AG04450 (cell line): Measurements from ENCODE around the gene SPEF1. TPM values are rescaled to one million over a fixed set of nuclear protein-coding genes. Genes with fewer than 3 reads are reported as not detected.

Source experiments
- CTCF ChIA-PET: fragments of 300-600, 350-600 bp; formaldehyde crosslinking; extraction: SDS; loops from one replicate; lab custom pipeline; 2022; ENCODE audit warnings: antibody characterized with exemption, inconsistent platforms; lab: Charles Lee
- POLR2A ChIA-PET: fragments of 350-600 bp; formaldehyde crosslinking; extraction: SDS; loops from one replicate; lab custom pipeline; 2021; ENCODE audit warnings: antibody characterized with exemption, inconsistent platforms; lab: Yijun Ruan, JAX
- DNase-seq: peaks from one replicate; pipeline ENCODE4 v3.0.0-alpha.2; 2011; ENCODE audit warnings: low read depth, low spot score
- H3K27ac ChIP-seq: one replicate; pipeline ENCODE4 v1.5.1; 2012; ENCODE audit warnings: low read depth, low read length, control low read depth
- H3K27me3 ChIP-seq: one replicate; pipeline ENCODE4 v1.6.0; 2012; ENCODE audit warnings: low read length; ENCODE audit not compliant: control insufficient read depth, insufficient read depth
- H3K4me3 ChIP-seq: 2 replicates; pipeline ENCODE4 v1.5.1; 2011; ENCODE audit warnings: mild to moderate bottlenecking, low read depth, low read length, control low read depth
- H3K9me3 ChIP-seq: 2 replicates; pipeline ENCODE4 v1.5.1; 2012; ENCODE audit warnings: low read length; ENCODE audit not compliant: control insufficient read depth, insufficient read depth
- CTCF ChIP-seq: IDR thresholded peaks from 2 replicates; pipeline ENCODE4 v1.5.1; 2011; ENCODE audit warnings: low read depth, low read length, control low read depth, inconsistent platforms
- polyA plus RNA-seq: library from polyadenylated mRNA; depleted of rRNA; stranded (reverse); fragments of >200 nt; gene quantifications from 2 replicates; pipeline ENCODE4 v1.2.3, GENCODE V29; 2011

Gene SPEF1
- polyA plus RNA-seq, 1 experiment, result 0.12 TPM

DNA sequence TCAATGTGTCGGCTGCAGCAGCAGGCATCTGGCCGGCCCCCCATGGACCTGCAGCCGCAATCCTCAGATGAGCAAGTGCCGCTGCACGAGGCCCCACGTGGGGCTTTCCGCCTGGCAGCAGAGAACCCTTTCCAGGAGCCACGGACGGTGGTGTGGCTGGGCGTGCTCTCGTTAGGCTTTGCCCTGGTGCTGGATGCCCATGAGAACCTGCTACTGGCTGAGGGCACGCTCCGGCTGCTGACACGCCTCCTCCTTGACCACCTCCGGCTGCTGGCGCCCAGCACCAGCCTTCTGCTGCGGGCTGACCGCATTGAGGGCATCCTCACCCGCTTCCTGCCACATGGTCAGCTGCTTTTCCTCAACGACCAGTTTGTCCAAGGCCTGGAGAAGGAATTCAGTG, 42.6 kb upstream of the SPEF1 start:
- DNase-seq, result no peak
- Histone ChIP-seq H3K9me3 (no peaks in the 10 kb centered on the region; the same call in 1 of the 2 replicates), H3K4me3 (no peak overlapping the region), H3K27ac (no peak overlapping the region), H3K27me3 (no peaks in the 10 kb centered on the region)
- TF ChIP-seq CTCF, result no peak
- CTCF ChIA-PET, result no interaction called here
- POLR2A ChIA-PET, result interaction anchor here (0.5 to 0.6 kb wide), 2 partner anchors 26 to 55 kb away, joined by 3 to 6 read pairs; no protein-coding TSS in a partner anchor

GRCh38 chr20:3821996-3822395, 40.7 kb upstream of the SPEF1 start:
- no peak for DNase-seq
- Histone ChIP-seq H3K27ac (no peak overlapping the region), H3K27me3 (no peaks in the 10 kb centered on the region), H3K9me3 (no peaks in the 10 kb centered on the region; the same call in 1 of the 2 replicates), H3K4me3 (no peak overlapping the region)
- ChIA-PET POLR2A (interaction anchor here (0.7 kb wide), 1 partner anchor 23 kb away, joined by 6 read pairs; no protein-coding TSS in a partner anchor), CTCF (interaction anchor here (2.1 to 5.6 kb wide), 2 partner anchors 34 kb away, joined by 13 to 87 read pairs; partner anchors contain the start of gene CENPB)
- TF ChIP-seq CTCF, result no peak

- no peak for TF ChIP-seq CTCF
Observed at GRCh38 chr20:3820901-3821727, 39.9 kb upstream of the SPEF1 start.

GRCh38 chr20:3820048-3820900, 39.0 kb upstream of the SPEF1 start, which contains the start of gene AP5S1:
Gene AP5S1, plus strand, starts transcription at chr20:3820547. Its CDS starts 1,571 bp downstream, at chr20:3822118.
- Histone ChIP-seq H3K9me3 (no peaks in the 10 kb centered on the region; the same call in 1 of the 2 replicates), H3K4me3 (peak within 1 kb of the TSS; percentile 89), H3K27ac (peak within 1 kb of the TSS; percentile 97), H3K27me3 (no peaks in the 10 kb centered on the region)
- peak; percentile 78 for TF ChIP-seq CTCF
- POLR2A ChIA-PET, result interaction anchor here (0.5 to 2.2 kb wide), 11 partner anchors 8 to 266 kb away, joined by 3 to 19 read pairs (median 4); partner anchors contain the start of genes ADISSP, CDC25B and CENPB
- CTCF ChIA-PET, result interaction anchor here (0.6 to 5.6 kb wide), 17 partner anchors 9 to 110 kb away, joined by 3 to 87 read pairs (median 3); partner anchors contain the start of genes CDC25B, CENPB and SPEF1
- DNase-seq, result no peak

More at GRCh38 chr20:3820901-3821727, 39.9 kb upstream of the SPEF1 start:
- no peaks in the 10 kb centered on the region for H3K27me3 ChIP-seq
- H3K4me3 ChIP-seq, result peak overlapping the region; percentile 89
- no peak for DNase-seq
- POLR2A ChIA-PET, result interaction anchor here (0.5 to 2.2 kb wide), 8 partner anchors 9 to 54 kb away, joined by 3 to 19 read pairs (median 6); partner anchors contain the start of genes ADISSP, CDC25B and CENPB
- H3K9me3 ChIP-seq, result no peaks in the 10 kb centered on the region; the same call in 1 of the 2 replicates
- CTCF ChIA-PET, result interaction anchor here (0.6 to 5.6 kb wide), 17 partner anchors 9 to 264 kb away, joined by 3 to 87 read pairs (median 3); partner anchors contain the start of genes CDC25B and CENPB
- H3K27ac ChIP-seq, result peak overlapping the region; percentile 97
